Esophagus muscularis mucosa (tissue), 4 donors: ENCODE results near the gene WWOX. TPM values are rescaled to one million over a fixed set of nuclear protein-coding genes. Genes with fewer than 3 reads are reported as not detected.
A peak's percentile ranks its signal among the peaks of the same experiment; 100 is the strongest.
"Not testable (repeated sequence)": the region's sequence is repeated elsewhere in the genome, so short reads cannot be mapped to it uniquely, and the experiment has no call there.

ENCODE experiments used
- DNase-seq: peaks from one replicate; pipeline ENCODE4 v3.0.0-alpha.2; 2017; ENCODE audit errors: extremely low spot score
- H3K27ac ChIP-seq, 4 donors: fragments of 200-600 bp; sonication (generic); replicated peaks in 1 of 4; 1 replicate in 3 of 4; 2 replicates in 1 of 4; pipeline ENCODE4 v1.5.1; 2016 to 2019; ENCODE audit warnings: mild to moderate bottlenecking in 1 of 4
- H3K27me3 ChIP-seq, 4 donors: fragments of 200-600 bp; sonication (generic); one replicate each; pipeline versions ENCODE4 v1.5.1 to v1.6.0; 2016 to 2019
- H3K36me3 ChIP-seq, 4 donors: fragments of 200-600 bp; sonication (generic); one replicate each; pipeline ENCODE4 v1.5.1; 2016 to 2019
- H3K4me1 ChIP-seq, 4 donors: fragments of 200-600 bp; sonication (generic); one replicate each; pipeline ENCODE4 v1.5.1; 2016 to 2019
- H3K4me3 ChIP-seq, 4 donors: fragments of 200-600 bp; sonication (generic); 1 replicate in 2 of 4; 2 replicates in 2 of 4; pipeline ENCODE4 v1.5.1; 2016 to 2019; ENCODE audit warnings: mild to moderate bottlenecking in 4 of 4, moderate library complexity in 1 of 4
- H3K9me3 ChIP-seq, 4 donors: fragments of 200-600 bp; sonication (generic); 1 replicate in 3 of 4; 2 replicates in 1 of 4; pipeline ENCODE4 v1.5.1; 2016 to 2019
- CTCF ChIP-seq, 3 experiments: fragments of 200-600 bp in 2 of 3; fragments of 450-650 bp in 1 of 3; sonication (generic) in 2 of 3; IDR thresholded peaks; one replicate each; pipeline ENCODE4 v1.5.1; 2017 to 2019; ENCODE audit warnings: antibody characterized with exemption in 3 of 3, mild to moderate bottlenecking in 2 of 3, moderate library complexity in 1 of 3
- EP300 ChIP-seq: sonication (generic); formaldehyde crosslinking; IDR thresholded peaks from one replicate; pipeline ENCODE4 v1.6.1; 2017; ENCODE audit warnings: antibody characterized with exemption
- POLR2A ChIP-seq: fragments of 450-650 bp; IDR thresholded peaks from one replicate; pipeline ENCODE4 v1.6.1; 2017; ENCODE audit warnings: antibody characterized with exemption, moderate library complexity, mild to moderate bottlenecking, low read depth
- POLR2AphosphoS5 ChIP-seq, 2 donors: sonication (generic); formaldehyde crosslinking; IDR thresholded peaks; one replicate each; pipeline ENCODE4 v1.6.1; 2017; ENCODE audit warnings: antibody characterized with exemption in 2 of 2
- WGBS: methylation state at CpG from one replicate; pipeline ENCODE4 v1.1.5; 2018; 5-methylcytosine and 5-hydroxymethylcytosine counted together
- intact Hi-C: fragments of 100-400 bp; cut with DNase I; formaldehyde crosslinking; loops from one replicate; pipeline ENCODE4 v1.15.1; 2023
- small RNA-seq, 3 donors: library from RNA; depleted of rRNA; stranded (forward); fragments of <200 nt; gene quantifications; one replicate each; pipeline ENCODE3, GENCODE V24; 2016
- total RNA-seq, 4 donors: library from RNA; depleted of rRNA; stranded (reverse); fragments of >200 nt; gene quantifications; one replicate each; pipeline versions ENCODE4 v1.1.0 to v1.2.1, GENCODE V29; 2016

WWOX gene
- total RNA-seq, 4 donors from 2014 or later: 14.4 to 27.8 (median 15.4) TPM

- no peaks in the 10 kb centered on the region for H3K27me3 ChIP-seq
- 74% methylated on average over 9 of the region's 9 CpGs for WGBS
- H3K4me3 ChIP-seq: no peak overlapping the region
- no peaks in the 10 kb centered on the region for H3K36me3 ChIP-seq
- no peak for TF ChIP-seq CTCF (IDR thresholded peaks at IDR 0.05)
- TF ChIP-seq POLR2A: no peak
- no peak for TF ChIP-seq POLR2AphosphoS5 (IDR thresholded peaks at IDR 0.05)
- no peaks in the 10 kb centered on the region for H3K4me1 ChIP-seq
- H3K27ac ChIP-seq: no peak overlapping the region
- DNase-seq: no peak
- no peaks in the 10 kb centered on the region for H3K9me3 ChIP-seq
- intact Hi-C loops: no loop called here
These were observed 1153.7 kb downstream of the WWOX start for GRCh38 chr16:79253100-79253631.

DNA sequence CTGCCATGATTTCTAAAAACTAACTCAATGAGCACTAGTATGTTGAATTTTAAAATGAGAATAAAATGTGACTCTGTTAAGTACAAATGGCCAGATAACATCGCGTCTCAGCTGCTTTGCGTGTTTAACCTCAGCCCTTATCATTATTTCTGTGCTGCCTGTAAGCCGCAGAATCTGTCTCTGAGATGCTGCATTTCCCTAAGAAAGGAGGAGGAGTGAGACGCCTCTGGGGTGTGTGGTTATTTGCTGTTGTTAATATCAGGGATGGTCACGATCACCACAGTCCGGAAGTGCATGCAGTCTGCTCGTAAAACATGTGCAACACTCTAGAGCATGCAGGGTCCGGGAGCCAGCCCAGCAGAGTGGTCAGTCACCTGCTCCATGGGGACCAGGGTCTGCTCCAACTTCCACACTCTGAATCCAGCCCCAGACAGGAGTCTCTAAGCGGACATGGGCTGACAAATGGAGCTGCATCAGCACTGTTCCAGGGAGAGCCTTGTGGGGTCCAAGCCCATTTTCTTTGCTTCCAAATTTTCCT is 1158.6 kb downstream of the WWOX start:
- intact Hi-C loops: no loop called here
- DNase-seq: no peak
- TF ChIP-seq EP300: no peak
- TF ChIP-seq POLR2A: no peak
- H3K36me3 ChIP-seq: no peaks in the 10 kb centered on the region
- H3K9me3 ChIP-seq: no peaks in the 10 kb centered on the region
- H3K27ac ChIP-seq: no peak overlapping the region
- no peak overlapping the region for H3K4me3 ChIP-seq
- no peaks in the 10 kb centered on the region for H3K27me3 ChIP-seq
- 85% methylated on average over 6 of the region's 10 CpGs for WGBS
- H3K4me1 ChIP-seq: peaks cover 6 to 12% (median 12%) of the 10 kb centered on the region in 4 donors

- H3K4me1 ChIP-seq: peaks cover 6 to 12% (median 12%) of the 10 kb centered on the region in 4 donors
- H3K36me3 ChIP-seq, H3K27me3 ChIP-seq, H3K27ac ChIP-seq, DNase-seq, H3K4me3 ChIP-seq, intact Hi-C loops, H3K9me3 ChIP-seq: not testable (repeated sequence)
- 84% methylated on average over 4 of the region's 4 CpGs for WGBS
These were observed 1161.4 kb downstream of the WWOX start for GRCh38 chr16:79260890-79261289.

- 69% methylated on average over 5 of the region's 5 CpGs for WGBS
- intact Hi-C loops: no loop called here
- DNase-seq: no peak
These were observed 1162.1 kb downstream of the WWOX start for GRCh38 chr16:79261481-79261940.

GRCh38 chr16:79261944-79262552 is 1162.6 kb downstream of the WWOX start:
- intact Hi-C loops: no loop called here
- peaks cover 6 to 12% (median 12%) of the 10 kb centered on the region in 4 donors for H3K4me1 ChIP-seq

More at GRCh38 chr16:79261481-79261940, 1162.1 kb downstream of the WWOX start:
- Histone ChIP-seq H3K9me3 (no peaks in the 10 kb centered on the region), H3K27ac (no peak overlapping the region), H3K4me1 (peaks cover 6 to 12% (median 12%) of the 10 kb centered on the region in 4 donors), H3K36me3 (no peaks in the 10 kb centered on the region), H3K4me3 (no peak overlapping the region), H3K27me3 (no peaks in the 10 kb centered on the region)
- TF ChIP-seq EP300: no peak
- TF ChIP-seq CTCF (IDR thresholded peaks at IDR 0.05): peak in 2 of 3 experiments; percentile 14 to 34

More at GRCh38 chr16:79261944-79262552, 1162.6 kb downstream of the WWOX start:
- H3K27me3 ChIP-seq: no peaks in the 10 kb centered on the region
- WGBS: 45% methylated on average over 7 of the region's 7 CpGs
- no peaks in the 10 kb centered on the region for H3K9me3 ChIP-seq
- TF ChIP-seq POLR2A: no peak
- no peak for TF ChIP-seq POLR2AphosphoS5 (IDR thresholded peaks at IDR 0.05)
- no peak for TF ChIP-seq EP300
- no peak for TF ChIP-seq CTCF (IDR thresholded peaks at IDR 0.05)
- DNase-seq: no peak
- H3K4me3 ChIP-seq: no peak overlapping the region
- H3K36me3 ChIP-seq: no peaks in the 10 kb centered on the region
- H3K27ac ChIP-seq: no peak overlapping the region

Small RNAs within 50 kb of the gene (small RNA-seq; reads per million reads assigned to genes)
- 0 reads per million in 3 donors for gene AC027279.3

Other genes starting within 250 kb of the WWOX start
- gene CLEC3A, start 77.1 kb upstream of the WWOX start, total RNA-seq: under 1 TPM in 2 of 4 donors, not detected in 2; 0.17 to 0.42 TPM